Inflammatory macrophage treated with lipopolysaccharide for 1 hour (primary cell): ENCODE measurements around the gene LENEP.
"Not testable (repeated sequence)": the region's sequence is repeated elsewhere in the genome, so short reads cannot be mapped to it uniquely, and the experiment has no call there.

Experiments
- DNase-seq, 2 donors: peaks; one replicate each; pipeline ENCODE4 v3.0.0-alpha.2; 2020 to 2022

LENEP gene

GRCh38 chr1:154975409-154976059 lies 17.9 kb upstream of the LENEP start:
- peak; percentile 74 to 83 for DNase-seq

- not testable (repeated sequence) for DNase-seq
These were observed 15.6 kb upstream of the LENEP start for GRCh38 chr1:154977762-154978161.

GRCh38 chr1:154978360-154978759 lies 15.0 kb upstream of the LENEP start:
- DNase-seq, result no peak

- no peak for DNase-seq
These were observed 11.0 kb upstream of the LENEP start for GRCh38 chr1:154982341-154982740.

GRCh38 chr1:154982897-154983648 lies 10.3 kb upstream of the LENEP start, which contains the start of gene FLAD1:
FLAD1 (plus strand) TSS chr1:154983344; CDS start chr1:154983695, 351 bp downstream.
- DNase-seq, result peak; percentile 99 to 100

GRCh38 chr1:154983776-154984466 lies 9.5 kb upstream of the LENEP start:
- DNase-seq, result no peak

- DNase-seq, result not testable (repeated sequence)
These were observed 6.7 kb upstream of the LENEP start for GRCh38 chr1:154986736-154987135.

GRCh38 chr1:154987326-154987725 lies 6.1 kb upstream of the LENEP start:
- no peak for DNase-seq

- DNase-seq, result no peak
These were observed 5.1 kb upstream of the LENEP start for GRCh38 chr1:154988058-154988954.

GRCh38 chr1:154989195-154989860 lies 4.1 kb upstream of the LENEP start:
- DNase-seq, result no peak

GRCh38 chr1:154990276-154990675 lies 3.1 kb upstream of the LENEP start:
- no peak for DNase-seq

GRCh38 chr1:154992721-154993571 lies 440 bp upstream of the LENEP start:
- no peak for DNase-seq

- DNase-seq, result no peak
These were observed 842 bp downstream of the LENEP start for GRCh38 chr1:154994269-154994587.

GRCh38 chr1:154994591-154994990 lies 1.2 kb downstream of the LENEP start:
- DNase-seq, result no peak

GRCh38 chr1:154995301-154995983 lies 2.1 kb downstream of the LENEP start:
- peak; percentile 45 to 64 for DNase-seq

- peak; percentile 55 to 61 for DNase-seq
These were observed 3.7 kb downstream of the LENEP start for GRCh38 chr1:154996966-154997701.

- no peak for DNase-seq
These were observed 4.9 kb downstream of the LENEP start for GRCh38 chr1:154998201-154998780.

GRCh38 chr1:154998818-154999570 lies 5.6 kb downstream of the LENEP start:
- DNase-seq, result peak in 1 of 2 donors; percentile 59
